Liver (tissue), 9 donors: ENCODE data around the gene ABL2. TPM values are rescaled to one million over a fixed set of nuclear protein-coding genes. Genes with fewer than 3 reads are reported as not detected.
A peak's percentile ranks its signal among the peaks of the same experiment; 100 is the strongest.

Experiments used
- DNase-seq: peaks from one replicate; pipeline ENCODE4 v3.0.0-alpha.2; 2017; ENCODE audit warnings: low spot score
- H3K27ac ChIP-seq, 2 donors: one replicate each; pipeline ENCODE4 v1.7.0; 2013; ENCODE audit warnings: inconsistent platforms in 2 of 2, low read length in 2 of 2, control low read depth in 1 of 2, low read depth in 1 of 2, mild to moderate bottlenecking in 1 of 2
- H3K27me3 ChIP-seq, 4 donors: one replicate each; pipeline versions ENCODE4 v1.6.1 to v1.7.0; 2013; ENCODE audit warnings: low read length in 3 of 4, inconsistent platforms in 1 of 4, mild to moderate bottlenecking in 1 of 4, moderate library complexity in 1 of 4; ENCODE audit not compliant: control insufficient read depth in 4 of 4, insufficient read depth in 4 of 4
- H3K36me3 ChIP-seq, 4 donors: one replicate each; pipeline versions ENCODE4 v1.6.1 to v1.7.0; 2013; ENCODE audit warnings: low read length in 3 of 4, mild to moderate bottlenecking in 3 of 4, low read depth in 1 of 4, moderate library complexity in 1 of 4; ENCODE audit not compliant: control insufficient read depth in 4 of 4, insufficient read depth in 3 of 4
- H3K4me1 ChIP-seq, 4 donors: one replicate each; pipeline versions ENCODE4 v1.6.1 to v1.7.0; 2013; ENCODE audit warnings: low read length in 3 of 4, mild to moderate bottlenecking in 3 of 4, moderate library complexity in 1 of 4; ENCODE audit not compliant: control insufficient read depth in 4 of 4, insufficient read depth in 4 of 4
- H3K4me3 ChIP-seq, 3 donors: one replicate each; pipeline versions ENCODE4 v1.6.1 to v1.7.0; 2013; ENCODE audit warnings: low read length in 3 of 3, control low read depth in 1 of 3, low read depth in 1 of 3, mild to moderate bottlenecking in 1 of 3
- H3K9ac ChIP-seq, 2 donors: one replicate each; pipeline ENCODE4 v1.7.0; 2013; ENCODE audit warnings: low read length in 2 of 2, mild to moderate bottlenecking in 2 of 2, moderate library complexity in 2 of 2, control low read depth in 1 of 2, low read depth in 1 of 2
- H3K9me3 ChIP-seq, 4 donors: one replicate each; pipeline versions ENCODE4 v1.6.1 to v1.7.0; 2013; ENCODE audit warnings: low read length in 3 of 4; ENCODE audit not compliant: control insufficient read depth in 4 of 4
- CTCF ChIP-seq: fragments of 150-350 bp; IDR thresholded peaks from 2 replicates; pipeline ENCODE4 v1.5.1; 2017; ENCODE audit warnings: improper control_type of control experiment, low read depth, low read length; ENCODE audit not compliant: missing input control
- EGR1 ChIP-seq, 2 donors: IDR thresholded peaks; 2 replicates each; pipeline ENCODE4 v1.6.1; 2016 to 2018; ENCODE audit warnings: antibody characterized with exemption in 2 of 2, low read depth in 2 of 2
- FOXA1 ChIP-seq: IDR thresholded peaks from 2 replicates; pipeline ENCODE4 v1.6.1; 2016; ENCODE audit warnings: antibody characterized with exemption
- FOXA2 ChIP-seq: IDR thresholded peaks from 2 replicates; pipeline ENCODE4 v1.6.1; 2016; ENCODE audit warnings: antibody characterized with exemption
- HNF4A ChIP-seq, 2 donors: conservative IDR thresholded peaks; 2 replicates each; pipeline ENCODE4 v1.6.1; 2016; ENCODE audit warnings: antibody characterized with exemption in 2 of 2, mild to moderate bottlenecking in 2 of 2
- HNF4G ChIP-seq: IDR thresholded peaks from 2 replicates; pipeline ENCODE4 v1.6.1; 2016; ENCODE audit warnings: antibody characterized with exemption
- JUND ChIP-seq, 2 donors: IDR thresholded peaks; 2 replicates each; pipeline ENCODE4 v1.6.1; 2016; ENCODE audit warnings: antibody characterized with exemption in 2 of 2
- MAX ChIP-seq: IDR thresholded peaks from 2 replicates; pipeline ENCODE4 v1.6.1; 2016; ENCODE audit warnings: antibody characterized with exemption
- NR2F2 ChIP-seq: IDR thresholded peaks from 2 replicates; pipeline ENCODE4 v1.6.1; 2016; ENCODE audit warnings: antibody characterized with exemption
- RAD21 ChIP-seq, 2 donors: IDR thresholded peaks; 2 replicates each; pipeline ENCODE4 v1.6.1; 2016; ENCODE audit warnings: antibody characterized with exemption in 2 of 2, mild to moderate bottlenecking in 2 of 2
- REST ChIP-seq: IDR thresholded peaks from 2 replicates; pipeline ENCODE4 v1.6.1; 2016; ENCODE audit warnings: antibody characterized with exemption, mild to moderate bottlenecking
- RXRA ChIP-seq, 2 donors: IDR thresholded peaks; 2 replicates each; pipeline ENCODE4 v1.6.1; 2017 to 2018; ENCODE audit warnings: antibody characterized with exemption in 2 of 2, mild to moderate bottlenecking in 1 of 2
- SP1 ChIP-seq: IDR thresholded peaks from 2 replicates; pipeline ENCODE4 v1.6.1; 2018; ENCODE audit warnings: antibody characterized with exemption, mild to moderate bottlenecking
- TAF1 ChIP-seq: conservative IDR thresholded peaks from 2 replicates; pipeline ENCODE4 v1.6.1; 2016; ENCODE audit warnings: antibody characterized with exemption, mild to moderate bottlenecking
- YY1 ChIP-seq: IDR thresholded peaks from 2 replicates; pipeline ENCODE4 v1.6.1; 2016; ENCODE audit warnings: antibody characterized with exemption, mild to moderate bottlenecking
- WGBS: extraction: QIAGEN DNeasy Blood & Tissue Kit; methylation state at CpG from one replicate; pipeline ENCODE4 v1.1.7; 2013; 5-methylcytosine and 5-hydroxymethylcytosine counted together
- polyA plus RNA-seq, 2 donors: library from polyadenylated mRNA; stranded (reverse) in 1 of 2; unstranded in 1 of 2; fragments of 200-250 nt in 1 of 2; fragments of >200 nt in 1 of 2; fragmentation: Nextera tagmentation in 1 of 2; extraction: Ambion mirVana in 1 of 2; gene quantifications; one replicate each; pipeline versions ENCODE4 v1.2.1 to v1.2.3, GENCODE V29; 2013 to 2015
- total RNA-seq, 2 donors: library from RNA; depleted of rRNA; stranded (reverse); fragments of >200 nt; gene quantifications; one replicate each; pipeline ENCODE4 v1.2.3, GENCODE V29; 2014
- donor health status: healthy.
- donor health status: healthy.
- donor health status: healthy.
- donor health status: healthy.
- donor health status: healthy.

ABL2 gene
- total and polyA plus RNA-seq, 4 donors: 1.8 to 7.8 (median 3.4) TPM

GRCh38 chr1:179230721-179231120, 1.2 kb upstream of the ABL2 start:
- H3K36me3 ChIP-seq: no peaks in the 10 kb centered on the region
- H3K4me3 ChIP-seq: no peak overlapping the region
- H3K9ac ChIP-seq: no peak overlapping the region
- TF ChIP-seq FOXA2 (no peak), HNF4G (no peak), MAX (no peak), TAF1 (no peak)
- no peak overlapping the region for H3K27ac ChIP-seq
- DNase-seq: no peak
- H3K27me3 ChIP-seq: no peaks in the 10 kb centered on the region
- H3K9me3 ChIP-seq: no peaks in the 10 kb centered on the region
- 62% methylated on average over 3 of the region's 3 CpGs for WGBS
- peaks cover 0 to 23% (median 14%) of the 10 kb centered on the region in 4 donors for H3K4me1 ChIP-seq

- H3K27me3 ChIP-seq: no peaks in the 10 kb centered on the region
- no peak for DNase-seq
- 71% methylated on average over 5 of the region's 5 CpGs for WGBS
- peak overlapping the region in 1 of 2 donors; percentile 75 for H3K27ac ChIP-seq
- peak overlapping the region in 2 of 3 donors; percentile 90 to 94 for H3K4me3 ChIP-seq
- peaks cover 0 to 23% (median 14%) of the 10 kb centered on the region in 4 donors for H3K4me1 ChIP-seq
- TF ChIP-seq CTCF: no peak
- TF ChIP-seq HNF4A (conservative IDR thresholded peaks at IDR 0.05): no peak
- TF ChIP-seq FOXA2: no peak
- TF ChIP-seq RAD21 (IDR thresholded peaks at IDR 0.05): no peak
- no peak for TF ChIP-seq RXRA (IDR thresholded peaks at IDR 0.05)
- TF ChIP-seq NR2F2: no peak
- TF ChIP-seq TAF1: no peak
- TF ChIP-seq FOXA1: no peak
- no peak for TF ChIP-seq JUND (IDR thresholded peaks at IDR 0.05)
- no peak for TF ChIP-seq MAX
- TF ChIP-seq EGR1 (IDR thresholded peaks at IDR 0.05; ENCODE audit: low read depth in 2 of 2): no peak
- no peak for TF ChIP-seq YY1
- TF ChIP-seq SP1: no peak
- TF ChIP-seq REST: no peak
- H3K9ac ChIP-seq: peak overlapping the region in 1 of 2 donors; percentile 71
- no peaks in the 10 kb centered on the region for H3K9me3 ChIP-seq
- H3K36me3 ChIP-seq: no peaks in the 10 kb centered on the region
Measured at GRCh38 chr1:179230251-179230650, 774 bp upstream of the ABL2 start.
